Measurements from ENCODE around the gene HLA-DPA1.

The HLA-DPA1 gene

DNA sequence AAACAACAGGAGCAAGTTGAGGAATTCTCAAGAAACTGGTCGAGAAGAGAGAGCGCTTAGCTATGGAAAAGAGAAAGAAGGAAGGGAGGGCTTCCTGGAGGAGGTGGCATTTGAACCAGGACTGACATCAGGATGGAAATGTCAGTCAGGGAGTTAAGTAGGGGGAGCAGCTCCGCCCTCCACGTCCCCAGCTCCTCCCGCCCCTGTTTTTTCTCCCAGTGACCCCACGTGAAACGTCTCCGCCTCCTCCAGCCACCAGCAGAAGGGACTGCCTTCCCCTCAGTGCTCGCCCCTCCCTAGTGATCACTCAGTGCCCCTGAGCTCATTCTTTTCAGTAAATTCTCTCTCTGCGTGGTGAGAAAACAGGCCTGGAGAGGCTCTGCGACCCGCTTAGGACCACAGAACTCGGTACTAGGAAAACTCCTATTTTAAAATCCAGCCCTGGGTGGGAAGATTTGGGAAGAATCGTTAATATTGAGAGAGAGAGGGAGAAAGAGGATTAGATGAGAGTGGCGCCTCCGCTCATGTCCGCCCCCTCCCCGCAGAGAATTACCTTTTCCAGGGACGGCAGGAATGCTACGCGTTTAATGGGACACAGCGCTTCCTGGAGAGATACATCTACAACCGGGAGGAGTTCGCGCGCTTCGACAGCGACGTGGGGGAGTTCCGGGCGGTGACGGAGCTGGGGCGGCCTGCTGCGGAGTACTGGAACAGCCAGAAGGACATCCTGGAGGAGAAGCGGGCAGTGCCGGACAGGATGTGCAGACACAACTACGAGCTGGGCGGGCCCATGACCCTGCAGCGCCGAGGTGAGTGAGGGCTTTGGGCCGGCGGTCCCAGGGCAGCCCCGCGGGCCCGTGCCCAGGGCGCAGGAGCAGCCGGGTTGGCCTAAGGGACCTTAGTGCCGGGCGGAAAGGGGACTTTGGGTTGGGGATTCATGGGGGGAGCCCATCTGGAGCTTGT is 7.0 kb upstream of the HLA-DPA1 start:
- H3K27ac Mint-ChIP-seq, result peak overlapping the region; percentile 97
- H3K27me3 Mint-ChIP-seq, result no peaks in the 10 kb centered on the region
- peak in 1 of 2 donors; percentile 31 for ATAC-seq (replicated peaks)
- peak; percentile 35 for DNase-seq
- no peaks in the 10 kb centered on the region for H3K9me3 Mint-ChIP-seq
- peaks cover 61 to 89% of the 10 kb centered on the region in 2 donors for H3K36me3 Mint-ChIP-seq
- H3K4me3 Mint-ChIP-seq, result peak overlapping the region; percentile 88 to 89
- peaks cover 51 to 75% of the 10 kb centered on the region in 2 donors for H3K4me1 Mint-ChIP-seq

DNA sequence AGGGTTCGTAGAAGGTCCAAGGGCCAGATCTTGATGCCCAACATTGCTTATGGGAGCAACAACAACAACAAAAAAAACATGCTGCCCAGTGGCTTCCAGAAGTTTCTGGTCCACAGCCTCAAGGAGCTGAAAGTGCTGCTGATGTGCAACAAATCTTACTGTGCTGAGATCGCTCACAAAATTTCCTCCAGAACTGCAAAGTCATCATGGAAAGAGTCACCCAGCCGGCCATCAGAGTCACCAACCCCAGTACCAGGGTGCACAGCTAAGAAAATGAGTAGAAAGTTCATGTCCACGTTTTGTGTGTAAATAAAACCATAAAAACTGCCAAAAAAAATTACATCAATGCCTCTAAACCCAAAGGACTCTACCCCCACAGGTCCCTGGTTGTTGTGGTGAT is 6.1 kb upstream of the HLA-DPA1 start:
- DNase-seq (no peak), ATAC-seq (replicated peaks) (no peak)
- Mint-ChIP-seq H3K27me3 (no peaks in the 10 kb centered on the region), H3K36me3 (peaks cover 52 to 81% of the 10 kb centered on the region in 2 donors), H3K9me3 (no peaks in the 10 kb centered on the region), H3K27ac (peak overlapping the region; percentile 97), H3K4me3 (peak overlapping the region; percentile 88 to 89), H3K4me1 (peaks cover 55 to 74% of the 10 kb centered on the region in 2 donors)

- ATAC-seq (replicated peaks) (no peak), DNase-seq (no peak)
- Mint-ChIP-seq H3K27me3 (no peaks in the 10 kb centered on the region), H3K27ac (peak overlapping the region; percentile 97), H3K4me3 (peak overlapping the region; percentile 88 to 89), H3K9me3 (no peaks in the 10 kb centered on the region), H3K36me3 (peaks cover 50 to 77% of the 10 kb centered on the region in 2 donors), H3K4me1 (peaks cover 53 to 71% of the 10 kb centered on the region in 2 donors)
Measured at GRCh38 chr6:33078919-33079521, 5.6 kb upstream of the HLA-DPA1 start.

DNA sequence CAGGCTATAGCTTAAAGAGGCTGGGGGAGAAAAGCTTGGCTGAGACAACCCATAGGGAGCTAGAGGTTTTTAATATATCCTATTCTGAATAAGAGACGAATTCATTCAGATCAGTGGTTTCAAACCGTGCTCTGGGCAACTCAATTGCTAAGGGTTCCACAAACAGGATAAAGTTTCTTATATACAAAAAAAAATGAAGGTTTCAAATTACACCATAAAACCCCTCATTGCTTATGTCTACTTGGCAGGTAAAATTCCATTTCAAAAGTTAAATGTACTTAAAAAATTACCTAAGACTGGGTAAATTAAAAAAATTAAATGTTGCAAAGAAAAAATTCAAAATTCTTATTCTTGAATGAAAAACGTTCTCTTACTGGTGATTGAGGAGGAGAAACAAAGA is 5.0 kb upstream of the HLA-DPA1 start:
- Mint-ChIP-seq H3K4me3 (peak overlapping the region; percentile 88 to 89), H3K4me1 (peaks cover 56 to 75% of the 10 kb centered on the region in 2 donors)

DNA sequence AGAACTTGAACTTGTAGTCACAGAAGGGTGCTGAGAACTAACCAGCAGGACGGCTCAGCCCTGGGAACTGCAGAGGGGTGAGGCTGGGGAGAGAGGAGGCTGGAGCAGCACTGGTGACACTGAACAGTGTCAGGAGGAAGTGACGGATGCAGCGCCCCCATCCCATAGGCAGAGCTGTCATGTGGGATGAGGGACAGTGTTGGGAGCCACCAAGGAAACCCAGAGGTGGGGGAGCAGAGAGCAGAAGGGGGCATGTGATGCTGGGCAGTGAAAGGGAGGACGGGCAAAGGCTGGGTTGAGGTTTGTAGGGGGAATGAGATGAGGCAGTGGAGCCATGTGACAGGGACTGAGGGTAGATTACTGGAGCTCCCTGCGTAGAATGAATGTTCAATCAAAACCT is 4.5 kb upstream of the HLA-DPA1 start:
- H3K4me3 Mint-ChIP-seq, result peak overlapping the region; percentile 86 to 89
- H3K4me1 Mint-ChIP-seq, result peaks cover 55 to 72% of the 10 kb centered on the region in 2 donors
- no peaks in the 10 kb centered on the region for H3K27me3 Mint-ChIP-seq
- no peaks in the 10 kb centered on the region for H3K9me3 Mint-ChIP-seq
- peak overlapping the region; percentile 97 for H3K27ac Mint-ChIP-seq
- ATAC-seq (replicated peaks) (no peak), DNase-seq (no peak)
- H3K36me3 Mint-ChIP-seq, result peaks cover 51 to 72% of the 10 kb centered on the region in 2 donors

More for the DNA sequence above, 5.0 kb upstream of the HLA-DPA1 start:
- H3K27ac Mint-ChIP-seq, result peak overlapping the region; percentile 97
- ATAC-seq (replicated peaks) (no peak), DNase-seq (no peak)
- no peaks in the 10 kb centered on the region for H3K27me3 Mint-ChIP-seq
- no peaks in the 10 kb centered on the region for H3K9me3 Mint-ChIP-seq
- peaks cover 51 to 74% of the 10 kb centered on the region in 2 donors for H3K36me3 Mint-ChIP-seq

DNA sequence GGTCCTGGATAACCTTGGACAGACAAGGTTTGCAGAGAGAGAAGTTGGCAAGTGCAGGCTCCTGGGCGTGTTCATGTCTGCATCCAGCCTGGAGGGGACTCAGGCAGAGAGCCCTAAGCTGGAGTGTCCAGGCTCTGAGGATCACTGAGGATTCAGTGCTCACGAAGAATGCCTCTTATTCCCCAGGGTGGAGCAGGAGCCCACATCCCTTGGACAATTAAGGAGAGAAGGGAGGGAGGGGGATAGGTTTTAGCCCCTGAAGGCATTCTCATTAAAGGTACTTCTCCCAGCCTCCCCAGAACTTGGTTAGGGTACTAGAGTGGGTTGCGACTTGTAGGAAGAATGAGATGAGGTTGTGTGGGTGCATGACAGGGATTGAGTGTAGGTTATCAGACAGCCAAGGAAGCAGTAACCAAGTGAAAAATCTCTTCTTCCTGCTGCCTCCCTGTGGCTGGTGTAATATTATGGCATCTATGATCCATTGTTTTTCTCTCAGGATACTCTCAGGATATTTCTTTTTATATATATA is 3.0 kb upstream of the HLA-DPA1 start:
- H3K9me3 Mint-ChIP-seq, result no peaks in the 10 kb centered on the region
- ATAC-seq (replicated peaks) (no peak), DNase-seq (no peak)
- H3K4me3 Mint-ChIP-seq, result peak overlapping the region; percentile 89 to 92
- H3K27ac Mint-ChIP-seq, result peak overlapping the region; percentile 99
- peaks cover 52 to 72% of the 10 kb centered on the region in 2 donors for H3K36me3 Mint-ChIP-seq
- H3K4me1 Mint-ChIP-seq, result peaks cover 44 to 64% of the 10 kb centered on the region in 2 donors
- H3K27me3 Mint-ChIP-seq, result no peaks in the 10 kb centered on the region

- peaks cover 52 to 72% of the 10 kb centered on the region in 2 donors for H3K36me3 Mint-ChIP-seq
- no peaks in the 10 kb centered on the region for H3K9me3 Mint-ChIP-seq
- peak; percentile 76 to 82 for ATAC-seq (replicated peaks)
- no peaks in the 10 kb centered on the region for H3K27me3 Mint-ChIP-seq
- H3K27ac Mint-ChIP-seq, result peak within 1 kb of the TSS; percentile 99
- H3K4me3 Mint-ChIP-seq, result peak within 1 kb of the TSS; percentile 89 to 92
- DNase-seq, result peak; percentile 65
- H3K4me1 Mint-ChIP-seq, result peaks cover 38 to 64% of the 10 kb centered on the region in 2 donors
Measured at GRCh38 chr6:33075568-33076405, 2.3 kb upstream of the HLA-DPA1 start, which contains the start of gene HLA-DPB1. HLA-DPB1 (plus strand) TSS chr6:33075990; CDS start chr6:33076042, 52 bp downstream.

DNA sequence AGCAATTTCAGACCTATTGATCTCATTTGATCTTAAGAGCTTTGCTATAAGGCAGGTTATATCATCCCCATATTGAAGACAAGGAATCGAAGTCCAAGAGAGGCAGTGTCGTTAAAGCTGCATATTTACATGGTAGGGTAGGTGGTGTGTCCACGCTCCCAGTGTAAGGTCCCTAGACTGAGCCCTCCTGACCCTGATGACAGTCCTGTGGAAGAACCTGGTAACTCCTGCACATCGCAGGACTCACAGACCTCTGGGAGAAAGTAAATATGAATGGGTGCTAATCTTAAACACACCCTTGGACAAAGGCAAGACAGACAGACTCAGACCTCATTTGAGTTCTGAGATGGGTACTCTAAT is 1.7 kb upstream of the HLA-DPA1 start:
- DNase-seq, result no peak
- H3K27me3 Mint-ChIP-seq, result no peaks in the 10 kb centered on the region
- H3K4me3 Mint-ChIP-seq, result peak overlapping the region; percentile 89 to 92
- peaks cover 32 to 59% of the 10 kb centered on the region in 2 donors for H3K4me1 Mint-ChIP-seq
- H3K9me3 Mint-ChIP-seq, result no peaks in the 10 kb centered on the region
- H3K27ac Mint-ChIP-seq, result peak overlapping the region; percentile 99
- ATAC-seq (replicated peaks), result peak; percentile 3 to 4
- H3K36me3 Mint-ChIP-seq, result peaks cover 47 to 69% of the 10 kb centered on the region in 2 donors

DNA sequence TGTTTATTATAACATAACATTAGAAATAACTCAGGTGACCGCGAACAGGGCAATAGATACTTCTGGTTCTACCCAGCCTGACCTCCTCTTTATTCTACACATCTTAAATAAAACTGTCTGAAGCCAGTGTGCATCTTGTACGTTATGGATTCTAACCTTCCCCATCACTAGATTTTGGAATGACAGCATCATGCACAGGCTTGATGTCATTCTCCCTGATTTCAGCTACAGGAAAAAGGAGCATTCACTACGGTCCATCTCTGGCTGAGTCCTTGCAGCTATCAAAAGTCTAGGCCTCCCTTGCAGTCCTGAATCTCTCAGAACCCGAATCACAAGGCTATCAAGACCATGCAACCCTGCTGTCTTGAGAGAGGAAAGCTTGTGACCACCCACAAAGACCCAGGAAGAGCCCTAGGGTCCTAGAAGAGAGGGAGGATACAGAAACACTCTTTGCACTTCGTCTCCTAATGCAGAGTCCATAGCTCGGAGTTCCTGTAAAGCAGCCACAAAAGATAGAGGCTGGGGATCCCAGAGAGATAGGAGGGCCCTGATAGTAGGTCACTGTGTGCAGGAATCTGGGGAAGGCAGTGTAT is 845 bp downstream of the HLA-DPA1 start:
- Mint-ChIP-seq H3K4me1 (peaks cover 35 to 56% of the 10 kb centered on the region in 2 donors), H3K36me3 (peaks cover 56 to 71% of the 10 kb centered on the region in 2 donors), H3K4me3 (peak overlapping the region; percentile 91 to 94), H3K9me3 (peaks cover under 1 to 14% of the 10 kb centered on the region in 2 donors), H3K27ac (peak overlapping the region; percentile 96), H3K27me3 (no peaks in the 10 kb centered on the region)
- no peak for DNase-seq
- no peak for ATAC-seq (replicated peaks)

DNA sequence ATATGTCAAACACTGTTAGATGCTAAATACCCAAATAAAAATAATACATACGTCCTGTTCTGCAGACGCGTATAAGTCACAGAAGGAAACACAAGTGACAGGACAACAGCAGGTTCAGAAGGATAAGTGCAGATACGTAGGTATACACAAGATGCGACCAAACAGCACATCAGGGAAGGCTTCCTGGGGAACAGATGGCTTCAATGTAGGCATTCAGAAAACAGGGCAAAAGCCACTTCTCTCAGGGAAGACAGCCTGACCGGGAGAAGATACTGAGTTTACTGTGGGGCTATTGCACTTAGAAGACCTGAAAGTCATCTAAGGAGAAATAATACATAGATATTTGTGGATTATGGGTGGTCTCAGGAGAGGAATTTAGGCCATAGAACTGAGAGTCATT is 1.9 kb downstream of the HLA-DPA1 start:
- peak overlapping the region; percentile 91 to 94 for H3K4me3 Mint-ChIP-seq
- H3K27ac Mint-ChIP-seq, result peak overlapping the region; percentile 96
- no peaks in the 10 kb centered on the region for H3K27me3 Mint-ChIP-seq
- ATAC-seq (replicated peaks) (no peak), DNase-seq (no peak)
- H3K36me3 Mint-ChIP-seq, result peaks cover 63 to 72% of the 10 kb centered on the region in 2 donors
- H3K4me1 Mint-ChIP-seq, result peaks cover 40 to 57% of the 10 kb centered on the region in 2 donors
- H3K9me3 Mint-ChIP-seq, result peaks cover 5 to 21% of the 10 kb centered on the region in 2 donors

- peak overlapping the region; percentile 96 for H3K27ac Mint-ChIP-seq
- ATAC-seq (replicated peaks) (no peak), DNase-seq (no peak)
- H3K27me3 Mint-ChIP-seq, result no peaks in the 10 kb centered on the region
- H3K9me3 Mint-ChIP-seq, result peaks cover 5 to 27% of the 10 kb centered on the region in 2 donors
- peaks cover 65 to 72% of the 10 kb centered on the region in 2 donors for H3K36me3 Mint-ChIP-seq
- H3K4me3 Mint-ChIP-seq, result peak overlapping the region; percentile 91 to 94
- peaks cover 43 to 63% of the 10 kb centered on the region in 2 donors for H3K4me1 Mint-ChIP-seq
Measured at GRCh38 chr6:33070909-33071308, 2.5 kb downstream of the HLA-DPA1 start.

DNA sequence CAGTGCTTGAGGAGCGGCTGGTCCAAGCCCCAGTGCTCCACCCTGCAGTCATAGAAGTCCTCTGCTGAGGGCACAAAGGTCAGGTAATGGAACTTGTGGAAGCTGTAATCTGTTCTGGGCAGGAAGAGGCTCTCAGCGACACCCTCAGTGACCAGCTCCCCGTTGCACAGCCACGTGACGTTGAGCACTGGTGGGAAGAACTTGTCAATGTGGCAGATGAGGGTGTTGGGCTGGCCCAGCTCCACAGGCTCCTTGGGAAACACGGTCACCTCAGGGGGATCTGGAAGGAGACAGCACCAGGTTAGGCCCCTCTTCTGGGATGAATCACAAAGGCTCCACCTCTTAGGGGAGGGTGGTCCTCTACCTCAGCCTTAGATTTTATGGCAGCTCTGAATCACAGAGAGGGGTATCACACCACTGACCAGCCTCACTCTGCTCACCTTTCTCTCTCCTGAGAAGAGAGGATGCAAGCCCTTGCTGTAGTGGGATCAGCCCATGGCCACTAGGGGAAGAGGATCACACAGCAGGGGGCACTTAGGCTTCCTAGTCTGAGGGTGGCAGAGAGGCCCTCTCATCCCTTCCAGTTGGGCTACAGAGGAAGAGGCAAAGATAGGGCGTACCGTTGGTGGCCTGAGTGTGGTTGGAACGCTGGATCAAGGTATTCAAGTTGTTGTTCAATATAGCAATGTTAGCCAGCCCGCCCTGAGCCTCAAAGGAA is 4.3 kb downstream of the HLA-DPA1 start:
- Mint-ChIP-seq H3K9me3 (peaks cover 5 to 28% of the 10 kb centered on the region in 2 donors), H3K27ac (peak overlapping the region; percentile 96), H3K27me3 (no peaks in the 10 kb centered on the region), H3K4me3 (peak overlapping the region; percentile 82 to 94), H3K4me1 (peaks cover 48 to 67% of the 10 kb centered on the region in 2 donors), H3K36me3 (peaks cover 80 to 87% of the 10 kb centered on the region in 2 donors)
- no peak for DNase-seq
- ATAC-seq (replicated peaks), result no peak
